Suprapubic skin (tissue), 3 donors: ENCODE data around the gene MCC.

ENCODE experiments used
- CTCF ChIP-seq, 2 donors: fragments of 200-600 bp in 1 of 2; fragments of 450-650 bp in 1 of 2; sonication (generic) in 1 of 2; IDR thresholded peaks; one replicate each; pipeline ENCODE4 v1.5.1; 2016 to 2019; ENCODE audit warnings: antibody characterized with exemption in 2 of 2, mild to moderate bottlenecking in 1 of 2, moderate library complexity in 1 of 2
- POLR2AphosphoS5 ChIP-seq, 3 donors: sonication (generic); formaldehyde crosslinking; IDR thresholded peaks; one replicate each; pipeline ENCODE4 v1.6.1; 2017; ENCODE audit warnings: antibody characterized with exemption in 3 of 3

DNA sequence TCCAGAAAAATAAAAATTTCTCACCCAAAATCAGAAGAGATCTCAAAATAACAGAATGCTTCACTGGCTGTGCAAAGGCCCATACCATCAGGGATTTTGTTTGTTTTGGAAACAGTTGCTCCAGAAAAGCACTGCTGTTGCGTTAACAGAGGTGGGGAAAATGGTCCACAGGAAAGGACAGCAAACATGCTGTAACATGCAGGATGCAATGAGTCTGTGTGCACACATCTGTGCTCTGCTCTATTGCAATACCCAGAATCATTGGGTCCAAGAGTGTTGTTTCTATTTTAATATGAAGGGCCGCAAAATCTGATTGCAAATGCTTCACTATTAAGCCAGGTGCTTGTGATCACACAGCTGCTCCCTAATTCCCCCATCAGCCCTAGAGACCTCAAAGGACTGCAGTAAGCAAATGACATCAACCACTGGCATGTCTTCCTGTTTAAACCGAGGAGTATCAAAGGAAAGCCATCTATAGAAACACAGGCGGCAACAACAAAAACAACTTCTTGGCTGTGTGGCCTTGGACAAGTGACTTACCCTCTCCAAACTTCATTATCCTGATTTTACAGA, 370.6 kb downstream of the MCC start:
- no peak for TF ChIP-seq CTCF (IDR thresholded peaks at IDR 0.05)
- TF ChIP-seq POLR2AphosphoS5 (IDR thresholded peaks at IDR 0.05) = no peak
